Activated CD8-positive, alpha-beta memory T cell treated with anti-CD3 and anti-CD28 coated beads, Interleukin-2, amount 50 U/mL, for 4 hours (primary cell): Measurements from ENCODE around the gene SREBF1.

Experiments
- DNase-seq: peaks from one replicate; pipeline ENCODE4 v3.0.0-alpha.2; 2020

SREBF1 gene

DNA sequence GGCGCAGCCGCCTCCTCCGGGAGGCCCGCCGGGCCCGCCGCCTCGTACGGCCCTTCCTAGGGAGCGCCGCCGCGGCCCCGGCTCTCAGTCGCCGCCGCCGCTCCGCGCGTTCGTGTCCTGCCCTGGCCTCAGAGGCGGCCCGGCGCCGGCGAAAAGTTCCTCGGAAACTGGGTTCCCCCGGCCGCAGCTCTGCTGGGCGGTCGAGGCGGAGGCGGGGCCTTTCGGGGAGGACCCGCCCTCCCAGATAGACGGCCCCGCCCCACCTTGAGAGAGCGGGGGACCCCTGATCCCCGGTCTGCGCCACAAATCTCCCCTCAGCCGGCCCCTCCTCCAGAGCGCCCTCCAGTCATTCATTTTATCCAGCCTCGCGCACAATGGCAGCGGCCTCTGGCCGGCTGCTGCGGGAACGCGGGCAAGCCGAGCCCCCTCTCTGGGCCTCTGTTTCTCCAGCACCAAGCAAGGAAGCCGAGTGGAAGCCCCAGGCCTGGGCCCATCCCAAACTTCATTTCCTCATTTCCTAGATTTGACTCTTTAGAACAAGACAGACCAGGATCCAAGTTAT is at the start of gene SREBF1:
TSS of gene SREBF1 (minus strand) at position 169 of the 562 bp plus-strand sequence. CDS start 169 bp downstream, outside the sequence.
- DNase-seq, result peak; percentile 68

DNA sequence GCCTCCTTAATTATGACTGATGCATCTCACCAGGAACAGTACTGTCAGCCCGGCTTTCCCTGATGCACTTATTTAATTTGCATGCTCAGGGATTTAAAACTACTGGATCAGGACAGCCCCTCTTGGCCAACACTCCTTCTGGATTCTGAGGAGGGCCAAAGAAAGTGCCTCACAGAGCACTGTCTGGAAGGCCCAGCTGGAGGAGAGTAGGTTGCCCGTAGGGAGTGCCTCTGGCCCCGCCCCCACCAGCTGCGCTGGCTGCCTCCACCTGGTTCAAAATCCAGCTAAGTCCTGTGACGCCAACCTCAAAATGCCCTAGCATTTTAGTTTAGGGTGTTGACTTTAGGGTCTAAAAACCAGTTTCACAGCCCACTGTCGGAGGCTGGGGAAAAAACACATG is 49.4 kb upstream of the SREBF1 start:
- no peak for DNase-seq

DNA sequence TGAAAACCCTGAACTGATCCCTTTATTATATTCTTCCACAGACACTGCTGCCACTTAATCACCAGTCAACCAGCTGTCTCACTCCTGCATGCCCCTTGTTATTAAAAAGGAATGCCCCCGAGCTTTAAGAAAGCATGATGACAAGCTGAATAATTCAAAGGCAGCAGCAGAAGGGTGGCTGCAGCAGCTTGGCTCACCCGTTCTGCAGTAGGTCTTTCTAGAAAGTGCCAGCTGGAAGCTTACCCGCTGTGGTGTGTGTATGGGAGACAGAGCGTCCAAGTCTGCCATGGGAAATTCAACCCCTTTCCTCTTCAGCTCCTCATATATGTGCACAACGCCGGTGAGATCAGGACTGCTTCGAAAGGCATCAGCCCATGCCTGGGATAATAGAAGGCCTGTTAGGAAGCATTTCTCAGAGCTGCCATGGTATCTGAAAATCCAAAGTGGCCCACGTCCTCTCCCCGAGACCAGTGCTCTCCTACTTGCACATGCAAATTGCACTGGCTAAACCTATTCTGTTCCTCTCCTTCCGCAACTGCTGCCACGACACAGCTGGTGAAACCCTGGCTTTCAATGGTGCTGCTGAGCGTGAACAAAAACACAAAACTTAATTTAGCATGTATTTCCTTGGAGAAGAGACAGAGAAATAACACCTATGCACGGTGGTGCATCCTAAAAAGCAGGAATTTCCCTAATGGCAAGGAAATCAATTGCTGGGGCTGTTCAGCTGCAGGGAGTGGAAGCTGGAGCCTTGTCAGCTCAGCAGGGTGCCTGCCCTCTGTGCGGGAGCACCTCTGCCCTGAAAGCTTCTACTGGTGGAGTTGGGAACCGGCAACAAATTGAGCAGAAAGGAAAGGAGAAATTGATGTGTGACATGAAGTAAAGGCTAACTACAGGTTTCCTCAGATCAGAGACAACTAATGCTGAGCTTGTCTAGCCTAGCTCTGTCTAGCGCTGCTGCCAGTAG is 47.9 kb upstream of the SREBF1 start:
- DNase-seq, result no peak

DNA sequence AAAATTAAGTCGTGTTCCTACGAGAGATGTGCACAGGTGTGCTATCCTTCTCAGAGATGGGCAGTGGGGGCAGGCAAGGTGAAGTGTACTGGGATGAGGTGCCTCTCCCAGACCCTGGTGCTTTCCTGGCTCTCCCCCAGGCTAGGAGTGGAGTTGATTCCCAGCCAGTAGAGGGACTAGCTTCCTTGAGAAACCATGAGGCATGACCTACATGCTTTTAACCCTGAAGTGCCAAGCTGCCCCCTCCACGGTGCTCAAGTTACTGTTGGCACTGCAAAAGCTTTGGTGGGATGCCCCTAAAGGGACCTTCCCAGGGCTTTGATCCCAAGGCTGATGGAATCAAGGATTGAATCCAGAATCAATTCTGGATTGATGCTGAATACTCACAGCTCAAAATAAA is 47.0 kb upstream of the SREBF1 start:
- DNase-seq, result no peak

DNA sequence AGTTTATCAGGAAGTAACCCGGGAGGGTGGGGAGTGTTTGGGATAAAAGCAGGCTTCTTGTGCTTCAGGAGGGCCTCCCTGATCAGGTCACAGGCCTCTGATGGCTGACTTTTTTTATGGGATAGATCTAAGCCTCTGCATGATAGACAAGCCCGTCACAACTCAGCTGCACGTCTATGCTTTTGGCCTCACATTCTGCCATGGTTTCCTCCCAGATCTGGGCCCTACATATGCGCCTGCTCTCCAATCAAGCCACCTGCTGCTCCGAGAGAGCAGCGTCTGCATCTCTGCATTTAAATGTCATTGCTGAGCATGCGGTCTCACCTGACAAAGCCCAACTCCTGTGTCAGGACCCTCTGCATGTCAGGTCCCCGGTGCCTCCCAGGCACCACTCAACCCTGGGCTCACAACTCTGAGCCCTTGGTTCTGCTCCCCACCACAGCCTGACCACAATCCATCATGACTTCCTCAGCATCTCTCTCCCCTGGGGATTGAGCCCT is 45.3 kb upstream of the SREBF1 start:
- DNase-seq, result no peak

DNA sequence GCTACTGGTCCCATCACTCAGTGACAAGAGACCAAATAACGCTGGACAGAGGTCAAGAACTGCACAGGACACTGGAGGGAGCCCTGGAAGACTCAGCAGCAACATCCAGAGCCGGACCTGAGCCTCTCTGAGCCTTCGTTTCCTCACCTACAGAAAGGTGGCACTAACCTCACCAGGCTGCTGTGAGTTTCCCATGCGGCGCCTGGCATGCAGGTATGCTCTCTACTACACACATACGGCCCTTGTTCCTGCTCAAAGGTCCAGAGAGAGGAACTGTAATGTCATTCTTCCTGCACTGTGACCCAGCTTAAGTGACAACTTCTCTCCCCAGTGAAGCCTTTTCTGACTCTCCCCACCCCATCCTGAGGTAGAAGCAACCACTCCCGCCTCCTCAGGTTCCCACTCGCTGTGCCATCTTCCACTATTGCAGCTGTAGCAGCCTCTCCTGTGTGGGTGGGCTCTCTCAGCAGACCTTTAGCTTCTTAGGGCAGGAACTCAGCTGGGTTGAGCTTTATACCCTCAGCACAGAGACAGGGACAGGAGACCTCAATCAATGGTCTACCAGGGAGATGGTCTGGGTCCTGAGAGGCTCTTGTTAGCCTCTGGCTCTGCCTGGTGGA is 43.9 kb upstream of the SREBF1 start:
- DNase-seq, result no peak

DNA sequence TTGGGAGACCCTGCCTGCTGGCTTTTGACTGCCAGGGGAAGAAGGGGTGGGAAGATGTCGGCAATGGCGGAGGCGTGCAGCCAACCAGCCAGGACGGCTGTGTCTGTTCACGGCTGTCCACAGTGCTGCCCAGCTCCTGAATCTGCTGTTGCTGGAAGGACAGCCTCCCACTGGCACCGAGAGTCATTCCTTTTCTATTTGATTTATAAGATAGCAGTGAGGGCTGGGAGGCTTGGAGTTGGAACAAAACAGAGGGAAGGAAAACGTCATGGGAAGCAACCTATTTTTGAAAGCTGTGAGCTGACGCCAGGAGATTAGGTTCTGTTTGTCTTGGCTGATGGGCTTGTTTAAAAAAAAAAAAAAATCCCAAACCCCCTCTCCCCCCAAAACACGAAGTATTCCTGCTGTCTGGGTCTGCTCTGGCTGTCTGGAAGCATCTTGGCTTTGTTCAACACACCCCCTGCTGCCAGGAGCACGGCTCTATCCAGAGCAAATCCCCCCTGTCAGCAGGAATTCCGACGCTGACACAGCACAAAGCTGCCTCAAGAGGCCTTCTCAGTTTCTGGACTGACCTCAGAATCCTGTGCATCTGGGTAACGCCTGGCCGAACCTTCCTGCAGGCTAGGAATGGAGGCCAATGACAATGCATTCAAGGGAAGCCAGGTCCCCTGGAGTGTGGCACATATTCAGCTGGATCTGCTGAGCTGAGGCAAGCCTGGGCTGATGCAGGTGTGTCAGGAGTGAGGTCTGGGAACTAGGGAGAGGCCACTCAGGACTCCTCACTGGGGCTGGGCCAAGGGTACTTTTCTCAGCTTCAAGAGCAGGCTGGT is 41.0 kb upstream of the SREBF1 start:
- DNase-seq, result no peak

DNA sequence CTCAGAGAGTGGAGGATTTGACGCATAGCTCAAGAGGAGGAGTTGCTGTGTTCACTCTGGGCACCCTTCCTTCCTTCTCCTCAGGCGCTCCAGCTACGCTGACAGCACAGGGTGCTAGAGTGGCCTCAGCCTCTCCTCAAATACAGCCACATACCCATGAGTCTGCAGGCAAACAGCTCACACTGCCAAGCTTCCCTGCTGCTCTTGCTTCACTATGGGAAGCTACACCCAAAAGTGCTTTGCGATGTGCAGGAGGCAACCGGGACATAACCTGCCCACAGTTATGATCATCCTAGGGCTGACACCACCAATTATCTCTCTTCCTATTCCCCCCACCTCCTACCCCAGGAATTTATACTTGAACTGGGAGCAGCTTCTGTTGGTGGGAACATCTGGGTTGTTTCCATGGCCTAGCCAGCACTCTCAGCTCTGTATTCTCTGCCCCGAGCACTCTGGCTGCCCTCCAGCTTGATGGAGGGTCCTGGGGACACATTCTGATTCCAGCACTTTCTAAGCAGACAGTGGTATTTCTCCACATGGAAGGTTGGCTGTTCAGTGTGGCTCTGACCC is 40.3 kb upstream of the SREBF1 start:
- DNase-seq, result no peak

DNA sequence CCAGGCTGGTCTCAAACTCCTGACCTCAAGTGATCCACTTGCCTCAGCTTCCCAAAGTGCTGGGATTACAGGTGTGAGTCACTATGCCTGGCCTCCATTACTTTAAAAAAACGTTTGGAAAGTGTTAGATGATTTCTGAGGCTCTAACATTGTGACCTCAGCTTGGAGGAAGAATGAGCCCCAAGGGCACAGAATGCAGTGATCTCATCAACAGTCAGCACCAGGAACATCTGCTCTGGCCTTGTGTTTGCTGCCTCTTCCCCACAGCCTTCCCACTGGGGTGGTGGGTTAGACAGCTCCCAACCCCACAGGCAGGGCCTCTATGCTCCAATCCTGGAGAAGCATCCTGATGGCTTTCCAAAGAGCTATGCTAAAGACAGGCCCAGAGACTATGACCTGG is 37.7 kb upstream of the SREBF1 start:
- DNase-seq, result no peak

DNA sequence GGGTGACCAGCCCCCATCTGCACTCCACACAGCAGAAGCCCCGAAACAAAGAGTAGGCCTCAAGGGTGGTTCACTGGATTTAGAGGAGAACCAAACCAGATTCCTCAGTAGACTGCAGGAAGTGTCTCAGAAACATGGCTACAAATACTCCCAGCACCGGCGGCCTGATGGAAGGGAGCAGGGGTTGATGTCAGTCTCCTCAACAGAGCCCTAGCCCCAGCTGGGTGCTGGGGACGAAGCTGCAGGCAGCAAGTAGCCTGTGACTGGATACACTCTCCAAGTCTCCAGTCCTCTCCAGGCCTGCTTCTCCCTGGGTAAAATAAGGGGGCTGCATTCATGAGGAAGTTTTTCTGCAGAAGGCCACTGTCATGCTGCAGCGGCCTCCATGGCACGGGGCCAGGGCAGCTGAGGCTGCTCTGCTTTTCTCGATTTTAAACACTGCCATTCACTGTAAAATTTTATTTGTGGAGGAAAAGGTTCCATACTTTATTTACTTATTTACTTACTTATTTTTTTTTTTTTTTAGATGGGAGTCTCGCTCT is 36.7 kb upstream of the SREBF1 start:
- DNase-seq, result no peak

DNA sequence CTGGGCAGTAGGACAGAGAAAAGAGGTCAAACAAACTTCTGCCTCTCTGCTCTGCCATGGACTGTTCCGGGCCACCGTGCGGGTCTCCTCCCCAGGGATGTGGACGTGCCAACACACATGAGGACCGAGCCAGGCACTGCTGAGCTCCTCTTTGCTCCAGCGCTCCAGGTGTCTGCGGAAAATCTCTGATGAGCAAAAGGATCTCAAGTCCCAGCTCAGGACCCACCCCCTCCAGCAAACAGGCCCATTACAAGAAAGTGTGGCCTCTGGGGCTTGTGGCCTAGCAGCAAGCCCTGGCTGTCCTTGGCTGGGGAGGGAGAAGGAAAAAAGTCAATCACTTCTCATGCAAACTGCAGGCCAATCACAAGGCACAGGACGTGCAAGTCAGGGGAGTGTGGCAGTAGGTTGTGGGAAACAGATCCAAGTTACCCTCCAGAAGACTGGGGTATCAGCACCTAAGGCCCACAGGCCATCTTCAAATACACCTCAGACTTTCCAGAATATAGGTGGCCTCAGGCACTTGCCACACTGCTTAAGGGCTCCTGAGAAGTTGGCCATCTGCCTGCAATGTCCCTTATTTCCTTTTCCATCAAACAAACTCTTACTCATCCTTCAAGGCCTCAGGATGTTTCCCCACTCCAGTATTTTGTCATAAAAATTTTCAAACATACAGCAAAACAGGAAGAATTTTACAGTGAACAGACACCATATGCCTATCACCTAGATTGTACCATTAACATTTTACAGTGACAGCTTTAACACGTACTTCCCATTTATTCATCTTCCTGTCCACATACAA is 36.0 kb upstream of the SREBF1 start:
- DNase-seq, result no peak

DNA sequence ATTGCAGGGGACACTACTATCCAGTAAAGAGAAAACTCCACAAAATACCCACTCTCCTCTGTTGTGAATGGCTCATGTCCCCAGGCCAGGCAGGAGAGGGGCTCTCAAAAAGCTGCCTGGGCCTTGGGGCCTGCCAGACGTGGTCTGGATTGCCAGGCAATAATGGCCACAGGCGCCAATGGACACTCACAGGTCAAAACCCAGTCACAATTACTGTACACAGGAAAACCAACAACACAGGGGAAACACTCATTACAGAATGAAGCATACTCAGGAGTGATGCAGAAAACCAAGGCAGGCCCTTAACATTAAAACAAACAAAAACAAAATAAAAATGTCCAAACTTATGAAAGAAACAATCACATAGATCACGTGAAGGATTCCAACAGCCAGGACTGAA is 35.1 kb upstream of the SREBF1 start:
- DNase-seq, result no peak

DNA sequence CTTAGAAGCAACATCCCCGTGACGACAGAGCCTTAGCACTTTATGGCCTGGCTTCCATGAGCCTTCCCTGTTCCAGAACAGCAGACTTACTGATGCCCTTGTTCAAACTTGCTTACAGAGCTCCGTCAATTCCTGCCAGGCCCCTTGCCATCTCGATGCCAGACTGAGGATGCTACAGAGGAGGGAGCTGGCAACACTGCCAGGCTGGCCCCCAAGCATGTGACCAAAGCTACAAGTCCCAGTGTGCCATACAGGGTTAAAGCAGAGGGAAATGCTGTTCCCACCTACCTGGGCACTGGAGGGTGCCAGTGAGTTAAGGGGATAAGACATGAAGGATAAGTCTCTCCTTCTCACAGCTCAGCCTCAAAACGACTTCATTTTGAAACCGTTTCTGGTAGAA is 33.5 kb upstream of the SREBF1 start:
- no peak for DNase-seq

DNA sequence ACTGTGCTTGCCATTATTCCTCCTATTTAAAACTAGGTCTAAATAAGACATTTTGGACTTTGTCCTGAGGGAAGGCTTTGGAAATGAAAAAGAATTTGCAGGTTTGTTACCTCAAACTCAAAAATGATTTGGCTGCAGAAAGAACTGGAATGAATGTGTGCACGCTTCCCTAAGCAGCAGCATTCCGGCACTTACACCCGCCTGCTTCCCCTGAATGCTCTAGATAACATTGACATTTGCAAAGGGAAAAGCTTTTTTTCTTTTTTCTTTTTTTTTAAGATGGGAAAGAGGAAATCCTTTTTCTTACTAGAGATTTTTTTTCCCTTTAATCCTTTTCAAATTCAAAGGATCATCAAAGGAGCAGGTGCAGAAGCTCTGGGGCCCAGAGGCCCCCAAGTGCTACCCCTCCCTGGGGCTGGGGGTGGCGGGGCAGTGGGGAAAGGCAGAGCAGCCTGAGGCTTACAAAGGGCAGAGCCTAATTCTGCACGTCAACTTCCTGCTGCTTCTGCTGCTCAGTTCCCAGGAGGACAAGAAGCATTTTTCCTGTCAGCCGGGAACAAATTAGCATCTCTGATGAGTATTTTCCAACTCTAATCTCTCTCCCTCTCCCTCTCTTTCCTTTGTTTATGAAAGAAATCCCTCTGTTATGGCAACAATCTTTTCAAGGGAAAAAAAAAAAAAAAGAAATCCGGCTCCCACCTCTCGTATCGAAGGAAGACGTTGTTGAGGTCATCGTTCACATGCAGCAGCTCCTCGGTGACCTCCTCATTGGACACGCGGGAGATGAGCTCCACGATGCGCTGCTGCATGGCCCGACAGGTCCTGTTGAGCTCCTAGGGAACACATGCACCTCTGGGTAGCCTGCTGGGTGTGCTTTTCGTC is 32.1 kb upstream of the SREBF1 start:
- DNase-seq, result no peak

DNA sequence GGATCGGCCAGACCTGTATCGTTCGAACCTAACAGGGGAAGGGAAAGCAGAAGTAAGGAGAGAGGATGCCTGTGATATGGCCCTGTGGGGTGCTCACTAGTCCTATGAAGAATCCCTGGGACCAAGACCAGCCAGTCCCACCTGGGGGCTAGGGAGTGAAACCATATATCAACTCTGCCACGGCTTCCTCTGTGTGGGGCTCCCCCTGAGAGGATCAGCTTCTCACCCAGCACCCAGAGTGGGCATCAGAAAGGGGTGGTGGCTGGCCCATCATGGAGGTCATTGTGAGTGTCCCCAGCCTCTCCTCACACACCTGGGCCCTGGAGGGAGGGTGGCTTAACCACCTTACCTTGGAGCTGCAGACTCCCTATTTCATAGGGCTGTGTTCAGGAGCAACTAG is 30.1 kb upstream of the SREBF1 start:
- DNase-seq, result no peak

DNA sequence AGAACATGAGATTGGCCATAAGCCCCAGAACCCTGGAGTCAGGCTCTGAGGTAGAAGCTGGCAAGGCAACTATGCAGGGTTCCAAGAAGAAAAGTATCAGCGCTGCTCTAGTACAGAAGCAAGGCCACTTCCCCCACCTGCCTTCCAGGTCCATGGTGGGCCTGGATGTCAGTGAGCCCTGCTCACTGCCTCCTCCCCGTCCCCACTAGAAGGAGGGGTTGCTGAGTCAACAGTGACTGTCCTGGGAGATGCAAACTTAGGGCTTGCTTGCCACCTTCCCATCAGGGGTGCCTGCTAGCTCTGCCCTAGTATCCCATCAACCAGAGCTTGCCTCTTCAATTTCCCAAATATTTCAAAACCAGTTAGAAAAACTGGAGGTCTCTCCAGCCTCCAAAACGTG is 29.6 kb upstream of the SREBF1 start:
- no peak for DNase-seq

DNA sequence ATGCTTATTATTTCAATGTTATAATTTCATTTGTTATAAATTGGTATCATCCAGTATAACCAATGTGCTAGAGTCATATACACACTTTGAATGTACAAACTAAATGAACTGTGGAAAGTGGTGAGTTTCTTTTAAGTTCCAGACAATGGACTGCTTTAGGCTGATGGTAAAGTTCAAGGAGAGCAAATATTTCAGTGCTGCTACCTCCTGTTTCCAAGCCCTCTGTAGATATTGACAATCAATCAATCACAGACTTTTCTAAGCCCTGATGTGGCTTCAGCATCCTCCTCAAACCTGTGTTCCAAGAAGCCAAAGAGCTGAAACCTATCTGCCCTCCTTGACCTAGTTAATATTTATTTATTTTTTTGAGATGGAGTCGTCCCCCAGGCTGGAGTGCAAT is 28.2 kb upstream of the SREBF1 start:
- DNase-seq, result no peak

DNA sequence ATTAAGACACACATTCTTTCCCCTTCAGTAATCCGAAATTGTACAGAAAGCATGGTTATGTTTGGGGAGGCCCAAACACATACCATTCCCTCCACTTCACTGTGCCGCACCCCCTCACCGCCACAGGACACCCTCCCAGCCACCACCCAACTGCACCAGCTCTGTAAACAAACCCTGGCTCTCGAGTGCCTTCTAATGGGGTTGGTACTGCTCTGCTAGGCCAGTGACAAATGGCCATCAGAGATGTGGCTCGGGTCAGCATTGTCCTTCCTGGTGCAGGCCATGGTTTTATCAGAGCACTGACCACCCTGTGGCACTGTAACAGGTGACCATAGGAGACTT is 24.0 kb upstream of the SREBF1 start:
- DNase-seq, result no peak

DNA sequence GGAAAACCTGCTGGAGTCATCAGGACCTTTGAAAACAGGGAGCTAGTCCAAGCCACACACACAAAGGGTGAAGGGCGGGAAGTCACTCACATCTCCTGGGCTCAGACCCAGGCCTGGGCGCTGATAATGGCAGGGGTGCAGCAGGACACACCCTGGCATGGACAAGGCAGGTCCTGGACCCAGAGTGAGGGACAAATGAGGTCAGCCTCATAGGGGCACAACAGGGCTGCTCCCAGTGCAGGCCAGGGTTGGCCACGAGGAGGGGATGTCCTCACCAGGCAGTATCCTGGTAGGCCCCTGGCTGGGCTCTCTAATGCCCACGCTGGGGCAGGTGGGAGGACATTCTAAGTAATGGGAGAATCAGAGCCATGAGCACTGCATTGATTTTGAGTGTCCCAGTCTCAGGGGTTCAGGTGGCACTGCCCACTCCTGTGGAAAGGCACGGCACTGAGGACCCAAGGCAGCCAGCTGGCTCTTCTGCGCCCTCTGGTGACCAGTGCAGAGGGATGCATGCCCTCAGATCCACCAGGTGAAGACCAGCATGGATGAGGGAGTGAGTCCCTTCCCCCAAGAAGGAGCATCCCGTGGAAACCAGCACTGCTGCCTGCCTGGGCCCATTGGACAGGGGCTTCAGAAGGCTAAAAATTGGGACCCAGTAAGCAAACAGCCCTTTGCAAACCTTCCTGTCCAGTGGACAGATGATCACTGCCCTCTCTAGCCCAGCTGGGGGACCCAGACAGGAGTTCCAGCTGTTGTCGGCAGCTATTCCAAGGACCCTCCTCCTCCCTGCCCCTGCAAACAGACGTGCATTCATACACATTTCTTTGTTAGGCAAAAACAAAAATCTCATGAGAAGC is 23.4 kb upstream of the SREBF1 start:
- DNase-seq, result peak; percentile 73
